Parathyroid adenoma (tissue), 2 donors: ENCODE results near the gene TMOD1.

Experiments
- H2AFZ ChIP-seq: fragments of 300-600 bp; sonication (generic); one replicate; pipeline ENCODE4 v1.7.0; 2017; ENCODE audit warnings: antibody characterized with exemption, mild to moderate bottlenecking
- H3K27ac ChIP-seq: fragments of 300-600 bp; sonication (generic); one replicate; pipeline ENCODE4 v1.7.0; 2017
- H3K27me3 ChIP-seq: fragments of 300-600 bp; sonication (generic); one replicate; pipeline ENCODE4 v1.7.0; 2017; ENCODE audit warnings: low read length; ENCODE audit not compliant: control insufficient read depth, insufficient read depth
- H3K36me3 ChIP-seq: fragments of 300-600 bp; sonication (generic); one replicate; pipeline ENCODE4 v1.7.0; 2017; ENCODE audit warnings: low read length; ENCODE audit not compliant: control insufficient read depth, insufficient read depth
- H3K4me1 ChIP-seq: fragments of 300-600 bp; sonication (generic); one replicate; pipeline ENCODE4 v1.7.0; 2017; ENCODE audit warnings: control low read depth
- H3K4me2 ChIP-seq: fragments of 300-600 bp; sonication (generic); one replicate; pipeline ENCODE4 v1.7.0; 2017; ENCODE audit warnings: low read length
- H3K4me3 ChIP-seq: fragments of 300-600 bp; sonication (generic); one replicate; pipeline ENCODE4 v1.7.0; 2017; ENCODE audit warnings: low read depth, low read length
- H3K79me2 ChIP-seq: fragments of 300-600 bp; sonication (generic); one replicate; pipeline ENCODE4 v1.7.0; 2017; ENCODE audit warnings: control low read depth
- H3K9ac ChIP-seq: fragments of 300-600 bp; sonication (generic); one replicate; pipeline ENCODE4 v1.7.0; 2017; ENCODE audit warnings: mild to moderate bottlenecking
- H3K9me3 ChIP-seq: fragments of 300-600 bp; sonication (generic); one replicate; pipeline ENCODE4 v1.7.0; 2017; ENCODE audit warnings: low read length; ENCODE audit not compliant: control insufficient read depth
- TF ChIP-seq, protein P1 (sequence below): fragments of 300-600 bp; sonication (generic); IDR thresholded peaks from one replicate; pipeline ENCODE4 v1.7.0; 2017; ENCODE audit warnings: antibody characterized with exemption, mild to moderate bottlenecking
- donor health status: primary hyperparathyroidism.

TMOD1 gene

DNA sequence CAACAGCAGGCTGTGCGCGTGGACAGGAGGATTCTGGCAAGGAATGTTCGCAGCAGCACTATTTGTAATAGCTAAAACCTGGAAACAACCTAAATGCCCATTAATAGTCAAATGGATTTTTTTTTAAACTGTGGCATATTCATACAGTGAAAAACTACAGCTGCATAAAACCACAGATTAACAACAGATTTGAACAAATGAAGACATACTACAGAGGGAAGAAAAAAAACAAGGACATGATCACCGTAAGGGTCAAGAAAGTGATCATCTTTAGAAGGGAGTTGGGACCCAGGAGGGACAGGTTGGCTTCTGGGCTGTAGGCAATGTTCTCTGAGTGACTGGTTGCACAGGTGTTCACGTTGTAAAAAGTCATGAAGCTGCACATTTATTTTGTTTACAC lies 1.2 kb upstream of the TMOD1 start:
- no peak overlapping the region for H3K4me3 ChIP-seq
- H3K9ac ChIP-seq = no peak overlapping the region
- no peak overlapping the region for H3K27ac ChIP-seq
- no peaks in the 10 kb centered on the region for H3K9me3 ChIP-seq
- no peaks in the 10 kb centered on the region for H3K4me1 ChIP-seq
- no peaks in the 10 kb centered on the region for H3K79me2 ChIP-seq
- H3K27me3 ChIP-seq = no peaks in the 10 kb centered on the region
- no peaks in the 10 kb centered on the region for H3K36me3 ChIP-seq
- H3K4me2 ChIP-seq = no peak overlapping the region
- TF ChIP-seq, protein P1, sequence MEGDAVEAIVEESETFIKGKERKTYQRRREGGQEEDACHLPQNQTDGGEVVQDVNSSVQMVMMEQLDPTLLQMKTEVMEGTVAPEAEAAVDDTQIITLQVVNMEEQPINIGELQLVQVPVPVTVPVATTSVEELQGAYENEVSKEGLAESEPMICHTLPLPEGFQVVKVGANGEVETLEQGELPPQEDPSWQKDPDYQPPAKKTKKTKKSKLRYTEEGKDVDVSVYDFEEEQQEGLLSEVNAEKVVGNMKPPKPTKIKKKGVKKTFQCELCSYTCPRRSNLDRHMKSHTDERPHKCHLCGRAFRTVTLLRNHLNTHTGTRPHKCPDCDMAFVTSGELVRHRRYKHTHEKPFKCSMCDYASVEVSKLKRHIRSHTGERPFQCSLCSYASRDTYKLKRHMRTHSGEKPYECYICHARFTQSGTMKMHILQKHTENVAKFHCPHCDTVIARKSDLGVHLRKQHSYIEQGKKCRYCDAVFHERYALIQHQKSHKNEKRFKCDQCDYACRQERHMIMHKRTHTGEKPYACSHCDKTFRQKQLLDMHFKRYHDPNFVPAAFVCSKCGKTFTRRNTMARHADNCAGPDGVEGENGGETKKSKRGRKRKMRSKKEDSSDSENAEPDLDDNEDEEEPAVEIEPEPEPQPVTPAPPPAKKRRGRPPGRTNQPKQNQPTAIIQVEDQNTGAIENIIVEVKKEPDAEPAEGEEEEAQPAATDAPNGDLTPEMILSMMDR = no peak
- H2AFZ ChIP-seq = no peak overlapping the region

DNA sequence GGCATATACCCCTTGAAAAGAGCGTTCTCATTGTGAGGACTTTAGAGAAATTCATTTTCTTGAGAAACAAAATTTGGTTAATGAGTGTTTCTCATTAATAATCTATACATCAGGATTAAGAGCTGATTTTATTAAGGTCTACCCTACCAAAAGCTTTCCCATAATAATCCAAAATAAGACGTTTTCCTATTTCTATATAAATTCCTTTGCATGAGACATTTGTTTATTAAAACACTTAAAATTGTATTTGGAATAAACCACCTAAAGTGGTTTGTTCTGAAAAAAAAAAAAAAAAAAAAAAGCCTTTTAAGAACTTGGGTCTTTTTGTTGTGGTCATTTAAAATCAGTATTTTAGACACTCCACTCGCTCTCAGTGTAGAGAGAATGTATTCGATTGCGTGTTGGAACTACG lies 695 bp upstream of the TMOD1 start:
- Histone ChIP-seq H2AFZ (peak overlapping the region; percentile 84), H3K27ac (no peak overlapping the region), H3K4me3 (peak overlapping the region; percentile 50), H3K36me3 (no peaks in the 10 kb centered on the region), H3K9me3 (no peaks in the 10 kb centered on the region), H3K4me1 (no peaks in the 10 kb centered on the region), H3K27me3 (no peaks in the 10 kb centered on the region), H3K9ac (no peak overlapping the region), H3K4me2 (peak overlapping the region; percentile 69), H3K79me2 (no peaks in the 10 kb centered on the region)
- TF ChIP-seq, protein P1 = no peak

DNA sequence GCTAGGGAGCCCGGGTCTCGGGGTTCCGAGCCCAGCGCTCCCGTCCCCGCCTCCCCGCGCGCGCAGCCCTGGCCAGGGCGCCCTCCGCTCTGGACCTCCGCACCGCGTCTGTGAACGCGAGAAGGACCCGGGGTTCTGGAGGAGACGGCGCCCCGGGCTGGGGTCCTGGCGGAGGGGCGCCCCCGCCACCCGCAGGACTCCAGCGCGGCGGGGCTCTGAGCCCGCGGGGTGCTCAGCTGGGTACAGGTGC lies 431 bp downstream of the TMOD1 start:
- no peaks in the 10 kb centered on the region for H3K9me3 ChIP-seq
- H3K4me2 ChIP-seq = peak overlapping the region; percentile 70
- no peaks in the 10 kb centered on the region for H3K27me3 ChIP-seq
- no peak overlapping the region for H3K27ac ChIP-seq
- peak overlapping the region; percentile 46 for H3K4me3 ChIP-seq
- H2AFZ ChIP-seq = peak overlapping the region; percentile 80
- no peaks in the 10 kb centered on the region for H3K4me1 ChIP-seq
- no peaks in the 10 kb centered on the region for H3K36me3 ChIP-seq
- TF ChIP-seq, protein P1 = no peak
- no peak overlapping the region for H3K9ac ChIP-seq
- H3K79me2 ChIP-seq = no peaks in the 10 kb centered on the region

DNA sequence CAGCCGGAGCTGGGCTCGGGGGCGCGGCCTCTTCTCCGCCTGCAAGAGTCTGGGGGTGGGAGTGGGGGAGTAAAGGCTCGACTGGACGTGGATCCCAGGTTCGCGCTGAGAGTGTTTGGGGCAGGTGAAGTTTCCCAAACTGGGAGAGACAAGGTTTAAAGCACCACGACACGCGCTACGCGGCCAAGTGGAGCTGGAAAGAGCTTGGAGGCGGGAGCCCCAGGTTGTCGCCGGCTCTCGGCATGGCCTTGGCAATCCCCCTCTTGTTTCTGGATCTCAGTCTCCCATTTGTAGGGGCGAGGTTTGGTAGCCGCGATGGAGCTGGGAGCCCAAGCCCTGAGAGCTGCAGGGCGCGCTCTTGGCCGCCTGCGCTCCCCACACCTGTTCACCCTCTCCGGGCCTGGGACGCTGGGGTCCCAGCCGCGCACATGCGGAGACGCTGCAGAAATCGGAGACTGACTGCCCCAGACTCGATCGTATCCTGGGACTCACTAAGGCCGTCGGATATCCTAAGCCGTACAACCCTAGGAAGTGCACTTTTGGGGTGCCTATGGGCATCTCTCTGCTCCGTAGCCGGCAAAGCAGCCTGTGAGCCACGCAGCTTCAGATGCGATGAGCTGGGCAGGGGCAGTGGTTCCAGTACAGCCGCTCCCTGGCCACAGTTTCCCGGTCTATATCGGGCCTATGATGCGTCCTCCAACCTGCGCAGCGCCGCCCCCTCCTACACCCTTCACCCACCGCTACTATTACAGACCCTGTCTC lies 937 bp downstream of the TMOD1 start:
- H3K79me2 ChIP-seq = no peaks in the 10 kb centered on the region
- peak overlapping the region; percentile 46 for H3K4me3 ChIP-seq
- peak overlapping the region; percentile 80 for H2AFZ ChIP-seq
- H3K9ac ChIP-seq = no peak overlapping the region
- no peaks in the 10 kb centered on the region for H3K9me3 ChIP-seq
- H3K27me3 ChIP-seq = no peaks in the 10 kb centered on the region
- no peaks in the 10 kb centered on the region for H3K36me3 ChIP-seq
- no peaks in the 10 kb centered on the region for H3K4me1 ChIP-seq
- TF ChIP-seq, protein P1 = no peak
- peak overlapping the region; percentile 70 for H3K4me2 ChIP-seq
- H3K27ac ChIP-seq = no peak overlapping the region
